RWPE2 (cell line): ENCODE measurements around the gene MDK.

Experiments
- ATAC-seq: fragments of 200-7000 bp; cut with Tn5 transposase; 3 replicates; pipeline ENCODE4 v1.9.1; 2021; ENCODE audit warnings: low read depth
- DNase-seq: peaks from one replicate; pipeline ENCODE4 v3.0.0-alpha.2; 2020; ENCODE audit warnings: low spot score
- H3K27ac ChIP-seq: fragments of 450-650 bp; 2 replicates; pipeline ENCODE4 v1.5.1; 2017; ENCODE audit warnings: mild to moderate bottlenecking; ENCODE audit not compliant: poor library complexity, severe bottlenecking
- H3K27me3 ChIP-seq: fragments of 250-450 bp; sonication (Bioruptor Pico); 2 replicates; pipeline ENCODE4 v1.5.1; 2021; ENCODE audit warnings: mild to moderate bottlenecking, moderate library complexity; ENCODE audit not compliant: insufficient read depth, poor library complexity, severe bottlenecking
- H3K36me3 ChIP-seq: fragments of 250-450 bp; sonication (Bioruptor Pico); 2 replicates; pipeline ENCODE4 v1.5.1; 2020; ENCODE audit warnings: low read depth, mild to moderate bottlenecking, moderate library complexity
- H3K4me1 ChIP-seq: fragments of 250-450 bp; sonication (Bioruptor Pico); 2 replicates; pipeline ENCODE4 v1.5.1; 2021; ENCODE audit warnings: mild to moderate bottlenecking, moderate library complexity; ENCODE audit not compliant: insufficient read depth, poor library complexity, severe bottlenecking
- H3K4me3 ChIP-seq: fragments of 250-450 bp; sonication (Bioruptor Pico); 2 replicates; pipeline ENCODE4 v1.5.1; 2021; ENCODE audit warnings: mild to moderate bottlenecking, moderate library complexity; ENCODE audit not compliant: severe bottlenecking
- H3K9me3 ChIP-seq: fragments of 250-450 bp; sonication (Bioruptor Pico); 2 replicates; pipeline ENCODE4 v1.5.1; 2021; ENCODE audit warnings: mild to moderate bottlenecking, moderate library complexity; ENCODE audit not compliant: severe bottlenecking
- CTCF ChIP-seq: fragments of 450-650 bp; IDR thresholded peaks from one replicate; pipeline ENCODE4 v1.5.1; 2017; ENCODE audit warnings: mild to moderate bottlenecking, moderate library complexity; ENCODE audit not compliant: poor library complexity, severe bottlenecking

MDK gene

GRCh38 chr11:46397526-46397925 is 16.1 kb downstream of the MDK start:
- no peaks in the 10 kb centered on the region for H3K27me3 ChIP-seq
- no peak for ATAC-seq
- H3K36me3 ChIP-seq, result 0 out of 2 replicates have a peak, but pooled peaks cover under 1% of the 10 kb centered on the region

GRCh38 chr11:46402957-46403902 is 21.8 kb downstream of the MDK start:
- Histone ChIP-seq H3K4me3 (no peak overlapping the region), H3K9me3 (no peaks in the 10 kb centered on the region), H3K27me3 (no peaks in the 10 kb centered on the region), H3K4me1 (no peaks in the 10 kb centered on the region), H3K36me3 (peaks cover 27% of the 10 kb centered on the region), H3K27ac (no peak overlapping the region)
- DNase-seq, result no peak
- no peak for TF ChIP-seq CTCF
- ATAC-seq, result no peak

More at GRCh38 chr11:46397526-46397925, 16.1 kb downstream of the MDK start:
- no peak for DNase-seq
- no peak overlapping the region for H3K4me3 ChIP-seq
- H3K27ac ChIP-seq, result no peak overlapping the region
- H3K9me3 ChIP-seq, result no peaks in the 10 kb centered on the region
- H3K4me1 ChIP-seq, result no peaks in the 10 kb centered on the region
- no peak for TF ChIP-seq CTCF

- no peaks in the 10 kb centered on the region for H3K9me3 ChIP-seq
- DNase-seq (no peak), ATAC-seq (no peak)
- H3K27me3 ChIP-seq, result no peaks in the 10 kb centered on the region
- no peak overlapping the region for H3K27ac ChIP-seq
- TF ChIP-seq CTCF, result no peak
- H3K36me3 ChIP-seq, result peaks cover 32% of the 10 kb centered on the region
- H3K4me1 ChIP-seq, result no peaks in the 10 kb centered on the region
- H3K4me3 ChIP-seq, result no peak overlapping the region
These were observed 23.1 kb downstream of the MDK start for GRCh38 chr11:46404476-46405017.

GRCh38 chr11:46407635-46408034 is 26.2 kb downstream of the MDK start:
- Histone ChIP-seq H3K4me3 (no peak overlapping the region), H3K36me3 (peaks cover 43% of the 10 kb centered on the region), H3K27me3 (no peaks in the 10 kb centered on the region), H3K4me1 (no peaks in the 10 kb centered on the region), H3K9me3 (no peaks in the 10 kb centered on the region), H3K27ac (no peak overlapping the region)
- ATAC-seq (no peak), DNase-seq (no peak)
- TF ChIP-seq CTCF, result no peak
